BJ (cell line): ENCODE results near the gene ZNF205. TPM values are rescaled to one million over a fixed set of nuclear protein-coding genes. Genes with fewer than 3 reads are reported as not detected.

Experiments
- CTCF ChIA-PET: fragments of 350-600 bp; formaldehyde crosslinking; extraction: SDS; loops from one replicate; lab custom pipeline; 2021; ENCODE audit warnings: antibody characterized with exemption, inconsistent platforms; lab: Yijun Ruan, JAX
- POLR2A ChIA-PET: fragments of 300-600 bp; sonication (Branson Sonifier 250); formaldehyde crosslinking; extraction: SDS; loops from one replicate; lab custom pipeline; 2021; ENCODE audit warnings: antibody characterized with exemption; lab: Charles Lee
- DNase-seq: peaks from one replicate; pipeline ENCODE4 v3.0.0-alpha.2; 2011; ENCODE audit warnings: low read depth
- H3K27me3 ChIP-seq: 2 replicates; pipeline ENCODE4 v1.6.0; 2011; ENCODE audit warnings: low read length; ENCODE audit not compliant: control insufficient read depth, insufficient read depth
- H3K36me3 ChIP-seq: 2 replicates; pipeline ENCODE4 v1.5.1; 2011; ENCODE audit warnings: low read length; ENCODE audit not compliant: control insufficient read depth, insufficient read depth
- H3K4me3 ChIP-seq: 2 replicates; pipeline ENCODE4 v1.5.1; 2011; ENCODE audit warnings: low read depth, mild to moderate bottlenecking, control low read depth, low read length
- polyA minus RNA-seq: library from RNA; depleted of rRNA, polyadenylated mRNA; stranded (reverse); fragments of >200 nt; gene quantifications from 2 replicates; pipeline ENCODE4 v1.2.3, GENCODE V29; 2011; rRNA and poly(A)+ RNA removed
- polyA plus RNA-seq: library from polyadenylated mRNA; depleted of rRNA; stranded (reverse); fragments of >200 nt; gene quantifications from 2 replicates; pipeline ENCODE4 v1.2.3, GENCODE V29; 2011; rRNA removed
- TF ChIP-seq, protein P1 (sequence below): IDR thresholded peaks from 2 replicates; pipeline ENCODE4 v1.5.1; 2011; ENCODE audit warnings: low read depth, mild to moderate bottlenecking, control low read depth, inconsistent platforms, low read length, moderate library complexity; ENCODE audit not compliant: insufficient read depth

Gene ZNF205
- polyA plus RNA-seq (4.2 and 9.0 TPM in 2 replicates), polyA minus RNA-seq (3.0 and 5.6 TPM in 2 replicates)

- DNase-seq: no peak
- Histone ChIP-seq H3K36me3 (peaks cover 12% of the 10 kb centered on the region), H3K27me3 (no peaks in the 10 kb centered on the region), H3K4me3 (peak within 1 kb of the TSS; percentile 73)
- POLR2A ChIA-PET: no interaction called here
- TF ChIP-seq, protein P1, sequence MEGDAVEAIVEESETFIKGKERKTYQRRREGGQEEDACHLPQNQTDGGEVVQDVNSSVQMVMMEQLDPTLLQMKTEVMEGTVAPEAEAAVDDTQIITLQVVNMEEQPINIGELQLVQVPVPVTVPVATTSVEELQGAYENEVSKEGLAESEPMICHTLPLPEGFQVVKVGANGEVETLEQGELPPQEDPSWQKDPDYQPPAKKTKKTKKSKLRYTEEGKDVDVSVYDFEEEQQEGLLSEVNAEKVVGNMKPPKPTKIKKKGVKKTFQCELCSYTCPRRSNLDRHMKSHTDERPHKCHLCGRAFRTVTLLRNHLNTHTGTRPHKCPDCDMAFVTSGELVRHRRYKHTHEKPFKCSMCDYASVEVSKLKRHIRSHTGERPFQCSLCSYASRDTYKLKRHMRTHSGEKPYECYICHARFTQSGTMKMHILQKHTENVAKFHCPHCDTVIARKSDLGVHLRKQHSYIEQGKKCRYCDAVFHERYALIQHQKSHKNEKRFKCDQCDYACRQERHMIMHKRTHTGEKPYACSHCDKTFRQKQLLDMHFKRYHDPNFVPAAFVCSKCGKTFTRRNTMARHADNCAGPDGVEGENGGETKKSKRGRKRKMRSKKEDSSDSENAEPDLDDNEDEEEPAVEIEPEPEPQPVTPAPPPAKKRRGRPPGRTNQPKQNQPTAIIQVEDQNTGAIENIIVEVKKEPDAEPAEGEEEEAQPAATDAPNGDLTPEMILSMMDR: no peak
- CTCF ChIA-PET: interaction anchor here (0.8 to 1.8 kb wide), 3 partner anchors 17 to 23 kb away, joined by 4 to 10 read pairs (median 10); partner anchors contain the start of gene ZNF213
Observed at GRCh38 chr16:3112058-3112880, at the start of gene ZNF205. Gene ZNF205, plus strand, starts transcription at chr16:3112586. Its CDS starts 845 bp downstream, at chr16:3113431.

DNA sequence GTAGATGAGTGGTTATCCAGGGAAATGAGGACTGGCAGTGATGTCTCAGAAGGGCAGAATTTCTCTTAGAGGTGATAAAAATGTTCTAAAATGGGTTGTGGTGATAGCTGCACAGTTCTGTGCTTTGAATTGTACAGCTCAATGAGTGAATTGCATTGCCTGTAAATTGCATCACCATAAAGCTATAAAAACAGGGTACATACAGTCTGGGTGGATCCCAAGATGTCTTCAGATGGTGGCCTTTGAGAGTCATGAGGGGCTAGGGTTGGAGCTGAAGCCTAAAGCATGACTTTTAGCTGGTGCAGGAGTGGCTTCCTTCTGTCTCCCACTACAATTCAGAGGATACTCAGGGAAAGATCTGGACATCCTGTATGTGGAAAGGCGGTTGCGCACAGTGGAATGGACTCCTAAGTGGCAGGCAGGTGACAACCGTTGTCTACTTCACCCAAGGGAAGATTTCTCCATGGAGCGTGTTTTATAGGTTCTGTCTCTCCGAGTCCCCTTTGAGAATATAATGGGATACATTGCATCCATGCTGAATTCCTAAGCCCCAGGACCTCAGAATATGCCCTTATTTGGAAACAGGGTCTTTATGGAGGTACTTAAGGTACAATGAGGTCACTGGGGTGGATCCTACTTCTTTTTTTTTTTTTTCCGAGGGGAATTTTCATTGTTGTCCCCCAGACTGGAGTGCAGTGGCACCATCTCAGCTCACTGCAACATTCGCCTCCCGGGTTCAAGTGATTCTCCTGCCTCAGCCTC lies 48.6 kb upstream of the ZNF205 start:
- Histone ChIP-seq H3K4me3 (no peak overlapping the region), H3K36me3 (no peaks in the 10 kb centered on the region), H3K27me3 (no peaks in the 10 kb centered on the region)
- ChIA-PET POLR2A (no interaction called here), CTCF (interaction anchor here (1.0 to 3.0 kb wide), 2 partner anchors 65 to 66 kb away, joined by 4 to 12 read pairs; no protein-coding TSS in a partner anchor)
- TF ChIP-seq, protein P1: no peak
- DNase-seq: no peak

GRCh38 chr16:3065069-3065741 lies 47.2 kb upstream of the ZNF205 start, which contains the start of gene IL32:
Gene IL32, plus strand, starts transcription at chr16:3065640. Its CDS starts 172 bp downstream, at chr16:3065812.
- peak; percentile 9 for DNase-seq
- H3K36me3 ChIP-seq: no peaks in the 10 kb centered on the region
- H3K27me3 ChIP-seq: no peaks in the 10 kb centered on the region
- ChIA-PET POLR2A (no interaction called here), CTCF (interaction anchor here (3.0 kb wide), 1 partner anchor 65 kb away, joined by 12 read pairs; no protein-coding TSS in a partner anchor)
- TF ChIP-seq, protein P1: no peak
- H3K4me3 ChIP-seq: no peak within 1 kb of the TSS

DNA sequence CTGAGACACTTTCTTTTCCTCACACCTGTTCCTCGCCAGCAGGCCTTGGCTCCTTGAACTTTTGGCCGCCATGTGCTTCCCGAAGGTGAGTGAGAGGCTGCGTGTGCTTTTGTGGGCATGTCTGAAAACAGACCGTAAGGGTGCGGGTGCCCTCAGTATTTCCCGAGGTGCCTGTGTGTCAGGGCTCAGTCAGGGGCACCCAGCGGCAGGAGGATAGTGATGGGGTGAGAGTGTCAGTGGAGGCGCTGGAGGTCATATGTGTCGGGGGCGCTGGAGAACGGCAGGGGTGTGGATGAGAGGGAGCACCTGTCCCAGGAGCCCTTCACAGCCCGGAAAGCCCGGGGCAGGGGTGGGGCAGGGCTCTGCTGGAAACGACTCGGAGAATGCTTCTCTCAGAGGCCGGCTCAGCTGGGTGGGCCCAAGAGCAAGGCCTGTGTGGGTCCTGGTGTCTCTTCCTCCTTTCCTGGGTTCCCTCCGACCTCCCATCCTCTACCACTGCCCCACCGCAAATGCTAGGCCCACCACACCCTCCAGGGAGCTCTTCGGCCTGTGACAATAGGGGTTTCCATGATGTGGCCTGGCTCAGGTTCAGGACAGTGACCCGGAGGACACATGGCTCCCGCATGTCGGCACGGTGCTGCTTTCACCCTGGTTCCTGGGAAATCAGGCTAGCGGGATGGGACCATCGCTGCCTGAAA lies 46.5 kb upstream of the ZNF205 start:
- no peak for DNase-seq
- Histone ChIP-seq H3K27me3 (no peaks in the 10 kb centered on the region), H3K36me3 (no peaks in the 10 kb centered on the region), H3K4me3 (no peak overlapping the region)
- POLR2A ChIA-PET: no interaction called here
- CTCF ChIA-PET: interaction anchor here (0.7 kb wide), 1 partner anchor 27 kb away, joined by 3 read pairs; no protein-coding TSS in a partner anchor
- TF ChIP-seq, protein P1: no peak
